HepG2 (cell line): ENCODE data around the gene C20orf204. TPM values are rescaled to one million over a fixed set of nuclear protein-coding genes. Genes with fewer than 3 reads are reported as not detected.

Experiments used
- CEBPG ChIP-seq: IDR thresholded peaks from 2 replicates; pipeline ENCODE4 v1.6.1; 2016
- CENPT ChIP-seq: sonication (generic); formaldehyde crosslinking; IDR thresholded peaks from 2 replicates; pipeline ENCODE4 v1.8.0; 2022; ENCODE audit warnings: low read depth, mild to moderate bottlenecking, moderate library complexity, missing genetic modification reagents
- FIP1L1 ChIP-seq: fragments of 200-400 bp; formaldehyde crosslinking; IDR thresholded peaks from 2 replicates; pipeline ENCODE4 v1.6.1; 2018; ENCODE audit warnings: low read depth, mild to moderate bottlenecking, low read length, moderate library complexity, borderline replicate concordance; ENCODE audit not compliant: insufficient read depth
- HDAC6 ChIP-seq: fragments of 200-600 bp; sonication (generic); IDR thresholded peaks from 2 replicates; pipeline ENCODE4 v1.7.0; 2017; ENCODE audit warnings: mild to moderate bottlenecking, antibody characterized with exemption, low read length, low read depth
- MATR3 ChIP-seq: sonication (generic); formaldehyde crosslinking; IDR thresholded peaks from 2 replicates; pipeline ENCODE4 v1.4.0; 2020; ENCODE audit warnings: missing genetic modification reagents
- MED8 ChIP-seq: sonication (generic); formaldehyde crosslinking; IDR thresholded peaks from 2 replicates; pipeline ENCODE4 v1.8.1; 2023; ENCODE audit warnings: mild to moderate bottlenecking, missing genetic modification reagents; ENCODE audit not compliant: insufficient replicate concordance
- MXD4 ChIP-seq: IDR thresholded peaks from 2 replicates; pipeline ENCODE4 v1.6.1; 2016; ENCODE audit warnings: mild to moderate bottlenecking, missing biosample characterization, missing genetic modification reagents
- NCOA5 ChIP-seq: sonication (generic); formaldehyde crosslinking; IDR thresholded peaks from 2 replicates; pipeline ENCODE4 v1.4.0; 2020; ENCODE audit warnings: missing genetic modification reagents
- NFIB ChIP-seq: sonication (generic); formaldehyde crosslinking; IDR thresholded peaks from 2 replicates; pipeline ENCODE4 v1.9.0; 2021; ENCODE audit warnings: missing genetic modification reagents, mild to moderate bottlenecking, borderline replicate concordance
- NPAS2 ChIP-seq: sonication (generic); formaldehyde crosslinking; IDR thresholded peaks from 2 replicates; pipeline ENCODE4 v1.8.0; 2022; ENCODE audit warnings: mild to moderate bottlenecking, missing genetic modification reagents, borderline replicate concordance
- RXRB ChIP-seq: IDR thresholded peaks from 2 replicates; pipeline ENCODE4 v1.6.1; 2016; ENCODE audit warnings: borderline replicate concordance, missing genetic modification reagents, missing compliant biosample characterization
- SRY ChIP-seq: sonication (generic); formaldehyde crosslinking; IDR thresholded peaks from 2 replicates; pipeline ENCODE4 v1.8.0; 2022; ENCODE audit warnings: mild to moderate bottlenecking, missing genetic modification reagents
- STAT5B ChIP-seq: sonication (generic); formaldehyde crosslinking; IDR thresholded peaks from 2 replicates; pipeline ENCODE4 v1.4.0; 2020; ENCODE audit warnings: missing genetic modification reagents
- XBP1 ChIP-seq: sonication (generic); formaldehyde crosslinking; IDR thresholded peaks from 2 replicates; pipeline ENCODE4 v1.5.0; 2020; ENCODE audit warnings: missing genetic modification reagents
- ZNF260 ChIP-seq: sonication (generic); formaldehyde crosslinking; IDR thresholded peaks from 2 replicates; pipeline ENCODE4 v1.4.0; 2020; ENCODE audit warnings: missing genetic modification reagents, low read depth, mild to moderate bottlenecking, borderline replicate concordance
- ZNF556 ChIP-seq: sonication (generic); formaldehyde crosslinking; IDR thresholded peaks from 2 replicates; pipeline ENCODE4 v1.4.0; 2020; ENCODE audit warnings: mild to moderate bottlenecking, missing genetic modification reagents, borderline replicate concordance
- ZNF557 ChIP-seq: sonication (generic); formaldehyde crosslinking; IDR thresholded peaks from 2 replicates; pipeline ENCODE4 v1.4.0; 2020; ENCODE audit warnings: missing genetic modification reagents
- ZNF558 ChIP-seq: sonication (generic); formaldehyde crosslinking; IDR thresholded peaks from 2 replicates; pipeline ENCODE4 v1.9.0; 2022; ENCODE audit warnings: mild to moderate bottlenecking, missing genetic modification reagents, borderline replicate concordance
- ZNF589 ChIP-seq: sonication (generic); formaldehyde crosslinking; conservative IDR thresholded peaks from 2 replicates; pipeline ENCODE4 v1.8.0; 2022; ENCODE audit warnings: mild to moderate bottlenecking, moderate library complexity, missing genetic modification reagents
- ZNF629 ChIP-seq: sonication (generic); formaldehyde crosslinking; conservative IDR thresholded peaks from 2 replicates; pipeline ENCODE4 v1.5.0; 2020; ENCODE audit warnings: missing genetic modification reagents
- polyA plus RNA-seq, 8 experiments: library from polyadenylated mRNA; depleted of rRNA in 3 of 8; stranded (reverse) in 7 of 8; unstranded in 1 of 8; fragments of >200 nt; fragmentation: Illumina TruSeq in 4 of 8; extraction: Trizol in 4 of 8; gene quantifications; 2 replicates each; pipeline versions ENCODE4 v1.2.1 to v1.2.3, GENCODE V29; 2011 to 2016; ENCODE audit warnings: low read depth in 4 of 8, missing spikeins in 1 of 8, mixed read lengths in 1 of 8; ENCODE audit not compliant: insufficient read depth in 1 of 8
- total RNA-seq, 5 experiments: library from RNA; depleted of rRNA; stranded (reverse); fragments of >200 nt; fragmentation: Illumina TruSeq; extraction: Trizol; gene quantifications; 2 replicates each; pipeline ENCODE4 v1.2.3, GENCODE V29; 2016; ENCODE audit warnings: low read depth in 1 of 5
- TF ChIP-seq, protein P1 (sequence below): sonication (generic); formaldehyde crosslinking; IDR thresholded peaks from 2 replicates; pipeline ENCODE4 v1.9.0; 2021; ENCODE audit warnings: missing genetic modification reagents, borderline replicate concordance
- TF ChIP-seq, protein P2 (sequence below): sonication (generic); formaldehyde crosslinking; IDR thresholded peaks from 2 replicates; pipeline ENCODE4 v1.4.0; 2020; ENCODE audit warnings: missing genetic modification reagents
- TF ChIP-seq, protein P3 (sequence below): sonication (generic); formaldehyde crosslinking; IDR thresholded peaks from 2 replicates; pipeline ENCODE4; 2020; ENCODE audit warnings: missing genetic modification reagents, mild to moderate bottlenecking, borderline replicate concordance

The C20orf204 gene
- total and polyA plus RNA-seq, 2 of the 13 experiments (the other 11 are each of a cell fraction or from before 2014, with no cell fraction given), result 22.1 to 80.0 TPM

DNA sequence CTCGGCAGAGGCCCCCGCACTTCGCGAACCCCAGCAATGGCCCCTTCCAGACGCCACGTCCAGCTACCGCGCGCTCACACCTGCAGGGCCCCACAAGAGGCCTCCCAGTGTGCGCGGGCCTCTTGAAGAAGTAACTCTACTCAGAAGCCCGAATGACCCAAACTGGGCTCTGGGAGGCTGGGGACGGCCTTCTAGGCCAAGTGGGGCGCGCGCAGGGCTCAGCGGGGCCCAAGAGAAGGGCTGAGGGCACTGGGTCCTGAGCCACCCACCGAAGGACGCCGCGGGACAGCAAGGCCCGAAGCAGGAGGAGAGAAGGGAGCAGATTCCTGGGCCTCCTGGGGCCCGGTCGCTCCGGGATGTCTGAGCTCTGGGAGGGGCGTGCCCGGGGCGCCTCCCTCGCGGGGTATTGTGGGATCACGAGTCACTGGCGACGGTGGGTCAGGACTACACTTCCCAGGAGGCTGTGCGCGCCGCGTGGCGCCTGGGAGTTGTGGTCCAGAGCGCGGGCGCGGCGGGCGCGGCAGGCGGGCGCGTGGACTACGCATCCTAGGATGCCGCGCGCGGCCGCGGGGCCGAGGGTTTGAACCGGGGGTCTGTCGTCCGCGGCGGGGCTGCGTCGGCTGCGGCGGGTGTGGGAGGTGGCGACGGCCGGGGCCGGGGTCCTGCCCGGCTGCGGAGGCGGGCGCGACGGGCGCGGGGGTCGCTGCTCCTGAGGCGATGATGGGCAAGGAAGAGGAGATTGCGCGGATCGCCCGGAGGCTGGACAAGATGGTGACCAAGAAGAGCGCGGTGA is 26.8 kb downstream of the C20orf204 start, which contains the start of gene TCEA2 (continued):
- TF ChIP-seq, protein P1, sequence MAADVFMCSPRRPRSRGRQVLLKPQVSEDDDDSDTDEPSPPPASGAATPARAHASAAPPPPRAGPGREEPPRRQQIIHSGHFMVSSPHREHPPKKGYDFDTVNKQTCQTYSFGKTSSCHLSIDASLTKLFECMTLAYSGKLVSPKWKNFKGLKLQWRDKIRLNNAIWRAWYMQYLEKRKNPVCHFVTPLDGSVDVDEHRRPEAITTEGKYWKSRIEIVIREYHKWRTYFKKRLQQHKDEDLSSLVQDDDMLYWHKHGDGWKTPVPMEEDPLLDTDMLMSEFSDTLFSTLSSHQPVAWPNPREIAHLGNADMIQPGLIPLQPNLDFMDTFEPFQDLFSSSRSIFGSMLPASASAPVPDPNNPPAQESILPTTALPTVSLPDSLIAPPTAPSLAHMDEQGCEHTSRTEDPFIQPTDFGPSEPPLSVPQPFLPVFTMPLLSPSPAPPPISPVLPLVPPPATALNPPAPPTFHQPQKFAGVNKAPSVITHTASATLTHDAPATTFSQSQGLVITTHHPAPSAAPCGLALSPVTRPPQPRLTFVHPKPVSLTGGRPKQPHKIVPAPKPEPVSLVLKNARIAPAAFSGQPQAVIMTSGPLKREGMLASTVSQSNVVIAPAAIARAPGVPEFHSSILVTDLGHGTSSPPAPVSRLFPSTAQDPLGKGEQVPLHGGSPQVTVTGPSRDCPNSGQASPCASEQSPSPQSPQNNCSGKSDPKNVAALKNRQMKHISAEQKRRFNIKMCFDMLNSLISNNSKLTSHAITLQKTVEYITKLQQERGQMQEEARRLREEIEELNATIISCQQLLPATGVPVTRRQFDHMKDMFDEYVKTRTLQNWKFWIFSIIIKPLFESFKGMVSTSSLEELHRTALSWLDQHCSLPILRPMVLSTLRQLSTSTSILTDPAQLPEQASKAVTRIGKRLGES (CRISPR knock-in tag), result no peak
- TF ChIP-seq NFIB (CRISPR knock-in tag), result no peak
- TF ChIP-seq CEBPG (CRISPR knock-in tag), result peak; percentile 41
- TF ChIP-seq RXRB (CRISPR knock-in tag), result peak; percentile 78
- TF ChIP-seq MATR3 (CRISPR knock-in tag), result no peak
- peak; percentile 78; the same call in 1 of the 2 replicates for TF ChIP-seq STAT5B (CRISPR knock-in tag)
- no peak; the same call in none of the 2 replicates for TF ChIP-seq ZNF629 (CRISPR knock-in tag)
- TF ChIP-seq, protein P2, sequence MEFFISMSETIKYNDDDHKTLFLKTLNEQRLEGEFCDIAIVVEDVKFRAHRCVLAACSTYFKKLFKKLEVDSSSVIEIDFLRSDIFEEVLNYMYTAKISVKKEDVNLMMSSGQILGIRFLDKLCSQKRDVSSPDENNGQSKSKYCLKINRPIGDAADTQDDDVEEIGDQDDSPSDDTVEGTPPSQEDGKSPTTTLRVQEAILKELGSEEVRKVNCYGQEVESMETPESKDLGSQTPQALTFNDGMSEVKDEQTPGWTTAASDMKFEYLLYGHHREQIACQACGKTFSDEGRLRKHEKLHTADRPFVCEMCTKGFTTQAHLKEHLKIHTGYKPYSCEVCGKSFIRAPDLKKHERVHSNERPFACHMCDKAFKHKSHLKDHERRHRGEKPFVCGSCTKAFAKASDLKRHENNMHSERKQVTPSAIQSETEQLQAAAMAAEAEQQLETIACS, result peak; percentile 93
- TF ChIP-seq CENPT (CRISPR knock-in tag), result peak; percentile 94
- TF ChIP-seq NCOA5 (CRISPR knock-in tag), result no peak; the same call in 1 of the 2 replicates
- no peak; the same call in 1 of the 2 replicates for TF ChIP-seq ZNF556 (CRISPR knock-in tag)
- TF ChIP-seq SRY (CRISPR knock-in tag), result peak; percentile 98
- peak; percentile 88; the same call in 1 of the 2 replicates for TF ChIP-seq ZNF589 (CRISPR knock-in tag)
- TF ChIP-seq MXD4 (CRISPR knock-in tag), result no peak; the same call in 1 of the 2 replicates
- peak; percentile 79; the same call in 1 of the 2 replicates for TF ChIP-seq FIP1L1
- TF ChIP-seq, protein P3, sequence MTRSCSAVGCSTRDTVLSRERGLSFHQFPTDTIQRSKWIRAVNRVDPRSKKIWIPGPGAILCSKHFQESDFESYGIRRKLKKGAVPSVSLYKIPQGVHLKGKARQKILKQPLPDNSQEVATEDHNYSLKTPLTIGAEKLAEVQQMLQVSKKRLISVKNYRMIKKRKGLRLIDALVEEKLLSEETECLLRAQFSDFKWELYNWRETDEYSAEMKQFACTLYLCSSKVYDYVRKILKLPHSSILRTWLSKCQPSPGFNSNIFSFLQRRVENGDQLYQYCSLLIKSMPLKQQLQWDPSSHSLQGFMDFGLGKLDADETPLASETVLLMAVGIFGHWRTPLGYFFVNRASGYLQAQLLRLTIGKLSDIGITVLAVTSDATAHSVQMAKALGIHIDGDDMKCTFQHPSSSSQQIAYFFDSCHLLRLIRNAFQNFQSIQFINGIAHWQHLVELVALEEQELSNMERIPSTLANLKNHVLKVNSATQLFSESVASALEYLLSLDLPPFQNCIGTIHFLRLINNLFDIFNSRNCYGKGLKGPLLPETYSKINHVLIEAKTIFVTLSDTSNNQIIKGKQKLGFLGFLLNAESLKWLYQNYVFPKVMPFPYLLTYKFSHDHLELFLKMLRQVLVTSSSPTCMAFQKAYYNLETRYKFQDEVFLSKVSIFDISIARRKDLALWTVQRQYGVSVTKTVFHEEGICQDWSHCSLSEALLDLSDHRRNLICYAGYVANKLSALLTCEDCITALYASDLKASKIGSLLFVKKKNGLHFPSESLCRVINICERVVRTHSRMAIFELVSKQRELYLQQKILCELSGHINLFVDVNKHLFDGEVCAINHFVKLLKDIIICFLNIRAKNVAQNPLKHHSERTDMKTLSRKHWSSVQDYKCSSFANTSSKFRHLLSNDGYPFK (CRISPR knock-in tag), result peak; percentile 83; the same call in 1 of the 2 replicates
- TF ChIP-seq MED8 (CRISPR knock-in tag), result peak; percentile 96
- 0 out of 2 replicates have a peak, but pooled peaks have one; percentile 6 for TF ChIP-seq XBP1 (CRISPR knock-in tag)
- TF ChIP-seq HDAC6, result no peak
- TF ChIP-seq ZNF558 (CRISPR knock-in tag), result peak; percentile 100
- no peak for TF ChIP-seq ZNF557 (CRISPR knock-in tag)
- TF ChIP-seq ZNF260, result no peak
- no peak for TF ChIP-seq NPAS2 (CRISPR knock-in tag)
